D341Med (cell line): Measurements from ENCODE around the gene GJA9.
A peak's percentile ranks its signal among the peaks of the same experiment; 100 is the strongest.
"Not testable (repeated sequence)": the region's sequence is repeated elsewhere in the genome, so short reads cannot be mapped to it uniquely, and the experiment has no call there.

Experiments
- DNase-seq: peaks from one replicate; pipeline ENCODE4 v3.0.0; 2012; ENCODE audit warnings: low spot score

The GJA9 gene

DNA sequence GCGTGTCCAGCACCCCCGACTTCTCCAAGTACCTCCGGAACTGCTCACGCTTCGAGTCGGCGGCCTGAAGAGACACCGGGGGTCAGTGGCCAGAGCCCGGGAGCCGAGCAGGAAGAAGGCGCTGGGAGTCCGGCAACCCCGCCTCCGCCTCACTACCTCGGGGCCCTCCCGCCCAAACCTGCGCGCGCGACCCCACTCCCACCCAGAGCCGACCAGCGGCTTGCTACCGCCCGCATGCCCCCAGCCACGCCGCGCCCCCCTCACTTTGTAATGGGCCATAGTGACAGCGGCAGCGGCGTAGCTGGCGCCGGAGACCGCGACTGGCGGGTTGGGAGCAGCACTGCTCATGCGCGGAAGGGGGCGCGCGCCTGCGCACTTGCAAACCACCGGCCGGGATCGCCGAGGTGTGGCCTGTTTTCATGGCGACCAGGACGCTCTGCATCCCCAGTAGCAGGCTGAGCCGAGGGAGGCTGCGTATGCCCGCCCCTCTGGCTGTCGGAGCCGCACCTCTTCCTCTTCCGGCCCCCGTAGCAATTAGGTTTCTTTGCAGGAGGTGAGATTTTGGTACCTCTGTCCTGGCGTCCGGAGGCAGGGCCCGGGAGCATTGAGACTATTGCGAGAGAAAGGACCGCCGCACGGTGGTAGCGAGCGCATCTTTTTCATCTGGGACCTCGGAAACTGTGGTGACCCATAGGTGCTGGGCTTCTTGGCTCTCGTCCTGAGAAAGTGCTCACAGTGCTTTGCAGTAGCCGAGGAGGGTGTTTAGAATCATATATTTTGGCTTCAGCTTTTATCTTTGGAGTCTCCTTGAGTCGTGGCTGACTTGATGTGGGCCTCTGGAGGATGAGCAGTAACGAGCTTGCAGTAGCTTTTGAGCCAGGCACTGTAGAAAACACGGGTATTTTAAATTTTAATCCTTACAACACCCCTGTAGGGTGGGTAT lies 8.1 kb downstream of the GJA9 start, which contains the start of gene MYCBP:
Gene MYCBP (minus strand): TSS at position 322 of the 943 bp plus-strand sequence. CDS start 43 bp downstream, at position 279.
- peak; percentile 99 for DNase-seq

DNA sequence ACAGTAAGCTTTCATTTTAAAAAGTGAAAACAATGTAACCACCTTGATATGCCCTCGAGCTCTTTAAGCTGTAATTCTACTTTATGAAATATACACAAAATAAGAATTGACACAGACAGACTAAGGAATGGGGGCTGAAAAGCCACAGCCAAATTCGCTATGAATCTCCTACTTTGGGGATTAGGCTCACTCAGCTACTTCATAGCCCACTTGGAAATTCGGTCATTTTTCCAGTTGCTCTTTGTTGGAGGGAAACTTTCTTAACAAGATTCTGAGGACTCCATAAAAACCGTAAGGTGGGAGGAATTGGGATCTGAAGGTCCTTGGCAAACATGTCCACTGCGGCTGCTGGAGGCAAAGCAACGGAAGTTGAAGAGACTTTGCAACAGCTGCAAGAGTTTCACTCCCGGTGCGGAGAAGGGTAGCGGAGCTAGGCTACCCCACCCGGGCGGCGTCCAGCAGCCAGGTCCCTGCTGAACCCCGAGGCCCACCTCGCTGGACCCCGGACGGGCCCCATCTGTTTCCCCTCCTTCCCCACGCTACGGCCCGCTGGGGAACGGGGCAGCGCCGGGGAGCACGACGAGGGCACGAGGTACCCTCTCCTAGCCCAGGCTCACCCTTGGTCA lies 8.9 kb downstream of the GJA9 start:
- no peak for DNase-seq

DNA sequence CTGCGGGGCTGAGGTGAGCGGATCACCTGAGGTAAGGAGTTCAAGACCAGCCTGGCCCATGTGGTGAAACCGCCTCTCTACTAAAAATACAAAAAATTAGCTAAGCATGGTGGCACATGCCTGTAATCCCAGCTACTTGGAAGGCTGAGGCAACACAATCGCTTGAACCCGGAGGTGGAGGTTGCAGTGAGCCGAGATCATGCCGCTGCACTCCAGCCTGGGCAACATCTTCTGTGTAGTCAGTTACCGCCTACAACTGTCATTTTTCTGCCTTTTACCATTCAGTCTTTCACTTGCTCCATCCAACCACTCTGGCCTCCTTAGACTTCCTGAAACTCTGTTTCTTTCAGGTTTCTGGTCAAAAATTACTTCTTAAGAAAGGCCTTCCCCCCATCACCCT lies 10.4 kb downstream of the GJA9 start:
- no peak for DNase-seq

DNA sequence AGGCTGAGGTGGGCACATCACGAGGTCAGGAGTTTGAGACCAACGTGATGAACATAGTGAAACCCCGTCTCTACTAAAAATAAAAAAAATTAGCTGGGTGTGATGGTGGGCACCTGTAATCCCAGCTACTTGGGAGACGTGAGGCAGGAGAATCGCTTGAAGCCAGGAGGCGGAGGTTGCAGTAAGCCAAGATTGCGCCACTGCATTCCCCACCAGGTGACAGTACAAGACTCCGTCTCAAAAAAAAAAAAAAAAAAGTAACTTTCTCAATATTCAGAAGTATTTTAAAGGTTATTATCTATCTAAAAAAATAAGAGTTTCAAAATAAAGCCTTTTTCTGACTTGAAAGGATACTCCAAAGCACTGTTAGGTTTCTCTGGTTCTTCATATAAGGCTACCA lies 14.2 kb downstream of the GJA9 start:
- DNase-seq = no peak

DNA sequence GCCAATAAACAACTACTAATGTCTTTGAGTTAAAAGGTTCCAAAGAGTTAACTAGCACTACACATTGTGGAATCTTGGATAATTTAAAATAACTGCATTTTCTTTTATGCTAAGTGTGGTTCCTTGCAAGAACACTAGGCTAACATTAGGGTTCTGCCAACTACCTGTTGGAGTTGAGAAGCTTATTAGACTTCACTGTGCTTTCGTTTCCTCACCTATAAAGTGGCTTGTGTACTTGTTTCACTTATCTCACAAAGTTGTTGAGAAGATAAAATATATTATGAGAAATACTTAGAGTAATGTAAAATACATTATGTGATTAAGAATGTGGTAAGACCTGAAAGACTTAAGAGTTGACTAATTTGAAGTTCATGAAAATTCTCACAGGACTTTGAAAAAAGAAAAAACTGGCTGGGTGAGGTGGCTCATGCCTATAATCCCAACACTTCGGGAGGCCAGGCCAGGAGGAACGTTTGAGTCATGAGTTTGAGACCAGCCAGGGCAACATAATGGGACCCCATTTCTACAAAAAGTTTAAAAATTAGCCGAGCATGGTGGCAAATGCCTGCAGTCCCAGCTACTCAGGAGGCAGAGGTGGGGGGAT lies 16.2 kb downstream of the GJA9 start:
- no peak for DNase-seq

DNA sequence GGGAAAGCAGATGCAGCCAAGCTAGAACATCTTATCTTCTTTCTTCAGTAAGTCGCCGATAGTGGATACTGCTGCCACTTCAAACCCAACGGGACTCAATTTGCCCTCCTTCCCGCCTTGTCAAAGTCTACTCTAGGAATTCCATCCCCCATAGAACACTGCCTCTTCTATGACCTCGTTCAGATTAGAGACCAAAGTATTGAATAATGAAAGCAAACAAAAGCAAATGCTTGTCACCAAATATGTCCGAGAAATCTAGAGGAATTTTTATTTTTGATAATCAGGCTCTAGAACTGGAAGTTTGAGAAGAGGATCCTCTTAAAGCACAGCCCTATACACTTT lies 21.0 kb downstream of the GJA9 start:
- no peak for DNase-seq

DNA sequence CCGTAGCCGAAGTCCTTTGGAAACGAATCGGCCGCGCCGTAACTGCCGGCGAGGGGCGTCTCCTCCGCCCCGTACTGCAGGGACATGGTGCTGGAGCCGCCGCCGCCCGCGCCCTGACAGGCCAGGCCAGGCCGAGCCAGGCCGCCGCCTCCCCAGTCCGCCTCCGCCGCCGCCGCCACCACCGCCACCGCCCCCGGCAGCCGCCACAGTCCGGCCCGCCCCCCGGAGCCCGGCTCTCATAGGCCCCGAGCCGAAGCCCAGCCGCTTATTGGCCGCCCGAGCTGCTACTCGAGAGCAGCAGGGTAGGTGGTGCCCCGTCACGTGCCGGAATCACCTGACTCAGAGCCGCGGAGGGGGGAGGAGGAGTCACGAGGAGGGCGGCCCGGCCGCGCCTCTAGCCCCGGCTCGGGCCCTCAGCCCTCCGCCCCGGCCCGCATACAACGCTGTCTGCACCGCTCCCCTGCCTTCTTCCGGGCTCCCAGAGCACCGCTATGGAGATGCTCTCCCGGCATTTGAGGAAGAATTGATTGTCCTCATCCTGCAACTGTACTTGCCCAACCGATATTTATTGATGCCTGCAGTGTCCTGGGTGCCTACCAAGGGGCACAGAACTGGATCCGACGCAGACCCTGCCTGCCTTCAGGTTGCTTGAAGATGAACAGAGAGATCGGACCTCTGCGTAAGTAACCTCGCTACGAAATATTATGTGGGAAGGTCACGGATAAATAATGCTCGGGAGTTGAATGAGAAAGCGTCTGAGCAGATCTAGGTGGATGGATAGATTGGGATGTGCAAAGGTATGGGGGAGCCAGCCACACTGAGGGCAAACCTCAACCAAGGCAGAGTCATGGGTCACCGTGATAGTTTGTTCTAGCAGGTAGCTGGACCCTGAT lies 21.6 kb downstream of the GJA9 start, which contains the start of gene RRAGC:
Gene RRAGC (minus strand): TSS at position 212 of the 893 bp plus-strand sequence. CDS start 126 bp downstream, at position 86.
- peak; percentile 98 for DNase-seq

DNA sequence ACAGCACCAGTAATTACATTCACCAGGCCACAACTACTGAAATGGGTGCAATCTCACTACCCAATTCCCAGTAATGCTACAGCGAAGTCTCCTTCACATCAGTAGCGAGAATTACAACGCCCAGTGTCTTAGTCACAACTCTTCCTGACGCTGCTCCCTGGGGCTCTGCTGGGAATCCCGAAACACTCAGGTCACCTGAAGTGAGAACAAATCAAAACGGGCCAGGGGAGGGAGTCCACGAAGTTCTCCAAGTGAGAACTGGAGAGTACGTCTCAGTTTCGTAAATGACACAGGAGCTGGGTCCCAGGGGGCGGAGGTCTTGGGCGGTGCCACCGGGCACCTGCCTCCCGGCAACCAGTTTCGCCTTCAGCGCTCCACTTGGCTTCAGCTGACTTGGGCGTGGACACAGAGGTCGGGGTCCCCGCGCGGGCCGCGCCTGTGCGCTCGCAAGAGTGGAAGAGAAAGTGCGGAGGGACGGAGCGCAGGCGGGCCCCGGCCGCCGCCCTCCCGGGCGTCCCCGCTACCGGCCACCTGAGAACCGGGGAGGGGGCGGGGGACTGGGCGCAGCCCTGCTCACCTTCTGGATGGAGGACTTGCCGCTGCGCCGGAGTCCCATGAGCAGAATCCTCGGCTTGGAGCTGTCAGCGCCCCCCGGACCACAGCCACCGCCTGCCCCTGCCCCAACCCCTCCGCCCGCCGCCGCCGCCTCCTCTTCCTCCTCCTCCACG lies 22.4 kb downstream of the GJA9 start:
- peak; percentile 54 for DNase-seq

DNA sequence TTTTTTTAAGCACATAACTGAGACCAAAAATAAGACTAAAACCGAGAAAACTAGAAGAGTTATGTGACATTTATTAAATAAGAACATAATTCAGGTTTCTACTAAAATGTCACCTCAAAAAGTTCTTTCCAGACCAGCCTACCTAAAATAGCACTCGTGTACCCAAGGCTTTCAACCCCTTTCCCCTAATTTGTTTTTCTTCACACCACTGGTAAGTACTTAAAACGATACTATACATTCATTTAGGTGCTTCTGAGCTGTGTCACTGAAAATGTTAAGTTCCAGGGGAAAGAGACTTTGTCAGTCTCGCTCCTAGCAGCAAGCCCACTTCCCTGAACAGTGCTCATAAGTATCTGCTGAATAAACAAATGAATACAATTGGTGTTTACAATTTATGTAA lies 28.6 kb downstream of the GJA9 start:
- DNase-seq = no peak

DNA sequence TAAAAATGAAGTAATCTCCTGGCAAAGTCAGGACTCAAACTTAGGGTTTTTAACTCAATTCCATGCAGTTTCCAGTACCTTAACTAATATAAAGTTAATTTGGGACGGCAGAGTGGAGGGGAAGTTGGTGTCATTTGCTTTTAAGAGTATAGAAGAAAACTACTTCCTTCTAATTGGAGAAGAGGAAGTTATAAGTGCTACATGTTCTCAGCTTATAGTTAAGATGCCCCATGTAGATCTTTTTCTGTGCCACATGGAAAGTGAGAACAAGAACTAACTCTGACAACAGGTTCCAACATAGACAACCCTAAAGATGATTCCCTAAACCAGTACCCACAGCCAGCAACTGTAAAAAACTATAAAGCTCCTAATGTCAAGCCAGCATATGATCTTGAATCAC lies 33.3 kb downstream of the GJA9 start:
- no peak for DNase-seq

DNA sequence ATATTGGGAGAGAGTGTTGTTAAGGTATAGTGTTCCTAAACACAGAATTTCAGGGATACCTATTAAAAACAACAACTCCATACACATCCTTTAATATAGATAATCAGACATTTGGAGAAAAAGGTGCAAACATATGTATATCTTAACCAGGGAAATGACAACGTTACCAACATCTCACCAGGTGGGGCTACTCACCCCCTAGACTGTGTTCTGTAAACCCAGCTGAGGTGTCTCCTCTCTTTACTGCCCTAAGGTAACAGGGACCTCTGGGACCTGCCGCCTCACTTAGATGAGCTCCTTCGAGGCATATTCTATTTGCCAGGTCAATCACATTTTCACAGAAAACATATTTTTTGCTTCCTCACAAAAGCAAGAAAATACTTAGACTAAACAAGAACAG lies 35.2 kb downstream of the GJA9 start:
- DNase-seq = no peak

DNA sequence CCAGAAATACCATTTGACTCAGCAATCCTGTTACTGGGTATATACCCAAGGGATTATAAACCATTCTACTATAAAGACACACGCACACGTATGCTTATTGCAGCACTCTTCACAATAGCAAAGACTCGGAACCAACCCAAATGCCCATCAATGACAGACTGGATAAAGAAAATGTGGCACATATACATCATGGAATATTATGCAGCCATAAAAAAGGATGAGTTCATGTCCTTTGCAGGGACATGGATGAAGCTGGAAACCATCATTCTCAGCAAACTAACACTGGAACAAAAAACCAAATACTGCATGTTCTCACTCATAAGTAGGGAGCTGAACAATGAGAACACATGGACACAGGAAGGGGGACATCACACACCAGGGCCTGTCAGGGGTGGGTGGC lies 36.3 kb downstream of the GJA9 start:
- DNase-seq = not testable (repeated sequence)

DNA sequence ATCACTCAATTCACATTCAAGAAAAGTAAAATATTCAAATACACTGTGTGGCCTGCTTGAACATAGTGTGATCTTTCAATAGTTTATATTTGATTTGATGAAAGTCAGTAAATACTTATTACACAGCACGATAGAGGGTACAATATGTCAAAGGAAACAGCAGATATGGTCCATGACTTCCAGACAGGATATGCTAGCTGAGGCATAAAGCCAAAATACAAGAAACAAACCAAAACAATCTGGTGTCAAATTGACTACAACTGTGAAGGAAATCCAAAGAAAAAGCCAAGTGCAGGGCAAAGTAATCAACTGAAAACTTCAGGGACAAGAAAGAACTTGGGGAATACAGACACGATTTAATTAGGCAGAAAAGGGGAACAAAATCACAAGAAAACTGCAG lies 41.1 kb downstream of the GJA9 start:
- no peak for DNase-seq

DNA sequence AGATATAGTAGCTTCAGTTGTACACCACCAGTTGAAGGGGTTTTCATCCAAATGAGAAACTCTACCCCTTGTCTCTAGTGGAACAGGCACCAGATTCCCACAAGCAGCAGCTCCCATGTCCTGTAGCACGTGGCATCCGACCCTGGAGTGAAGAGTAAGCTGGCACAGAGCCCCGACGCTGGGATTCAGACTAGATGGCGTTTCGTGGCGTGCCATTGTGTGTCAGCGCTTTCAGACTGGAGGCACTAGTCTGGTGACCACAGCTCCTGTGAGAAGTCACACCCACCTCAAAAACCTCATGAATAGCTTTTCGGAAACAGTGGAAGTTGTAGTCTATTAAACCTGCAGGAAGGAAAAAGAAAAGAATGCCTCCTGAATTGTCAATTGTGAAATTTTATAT lies 42.0 kb downstream of the GJA9 start:
- DNase-seq = no peak

DNA sequence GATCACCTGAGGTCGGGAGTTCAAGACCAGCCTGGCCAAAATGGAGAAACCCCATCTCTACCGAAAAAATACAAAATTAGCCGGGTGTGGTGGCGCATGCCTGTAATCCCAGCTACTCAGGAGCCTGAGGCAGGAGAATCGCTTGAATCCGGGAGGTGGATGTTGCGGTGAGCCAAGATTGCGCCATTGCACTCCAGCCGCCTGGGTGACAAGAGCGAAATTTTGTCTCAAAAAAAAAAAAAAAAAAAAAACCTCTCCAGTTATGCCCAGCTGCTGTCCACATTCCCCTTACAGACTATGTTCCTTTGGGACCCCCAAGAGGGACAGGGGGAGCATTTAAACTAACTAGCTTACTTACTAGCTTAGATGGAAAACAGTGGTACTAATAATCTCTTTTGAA lies 45.1 kb downstream of the GJA9 start:
- not testable (repeated sequence) for DNase-seq

DNA sequence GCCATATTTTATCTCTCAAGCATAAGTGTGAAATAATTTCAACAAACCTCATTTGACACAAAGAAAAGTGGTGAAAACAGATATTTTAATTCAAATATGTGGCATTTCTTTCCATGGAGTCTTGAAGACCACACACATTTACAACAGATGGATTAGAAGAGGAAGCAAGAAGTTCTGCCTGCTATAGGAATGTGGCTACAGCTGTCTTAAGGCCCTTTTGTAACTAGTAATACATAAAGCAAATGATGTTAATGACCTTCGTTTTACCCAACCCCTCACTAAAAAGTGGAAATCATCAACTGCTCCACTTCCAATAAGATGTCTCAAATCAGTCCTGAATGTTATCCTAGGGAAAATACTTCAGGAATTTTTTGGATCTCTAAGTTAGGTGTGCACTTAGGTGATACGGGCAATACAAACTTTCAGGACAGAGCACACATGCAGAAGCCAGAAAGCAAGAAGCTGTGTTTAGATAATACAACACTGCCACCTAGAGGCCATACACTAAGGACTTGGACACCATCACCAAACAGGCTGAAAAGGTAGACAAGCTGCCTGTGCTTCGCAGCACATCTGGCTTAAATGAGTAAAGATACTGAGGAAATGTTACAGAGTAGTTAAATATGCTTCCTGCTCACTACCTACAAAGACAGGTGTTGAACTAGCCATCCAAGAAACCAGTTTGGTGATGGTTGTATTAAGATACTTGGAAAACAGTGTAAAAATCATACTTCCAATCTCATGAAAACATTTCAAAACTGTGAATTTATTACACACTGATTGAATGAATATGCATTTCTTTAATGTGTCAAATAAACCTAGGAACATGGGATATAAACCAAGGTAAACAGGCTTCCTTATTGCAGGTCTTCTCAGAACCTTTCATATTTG lies 46.2 kb downstream of the GJA9 start:
- peak; percentile 66 for DNase-seq

DNA sequence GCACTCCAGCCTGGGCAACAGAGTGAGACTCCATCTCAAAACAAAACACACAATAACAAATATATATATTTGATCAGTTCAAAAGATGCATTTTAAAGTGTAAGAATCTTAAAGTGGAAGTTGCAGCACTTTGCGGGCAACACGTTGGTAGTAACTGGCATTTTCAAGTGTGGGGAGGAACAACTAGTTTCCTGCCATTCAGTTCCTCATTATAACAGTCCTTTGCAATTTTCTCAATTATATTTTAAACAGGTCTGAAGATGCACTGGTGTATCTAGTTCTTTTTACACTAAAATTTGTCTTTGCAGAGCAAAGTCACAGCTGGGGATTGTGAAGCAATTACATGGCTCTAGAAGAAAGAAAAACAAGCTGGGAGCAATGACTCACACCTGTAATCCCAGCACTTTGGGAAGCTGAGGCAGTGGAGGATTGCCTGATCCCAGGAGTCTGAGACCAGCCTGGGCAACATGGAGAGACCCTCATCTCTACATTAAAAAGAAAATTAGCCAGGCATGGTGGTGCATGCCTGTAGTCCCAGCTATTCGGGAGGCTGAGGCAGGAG lies 47.1 kb downstream of the GJA9 start:
- DNase-seq = no peak

DNA sequence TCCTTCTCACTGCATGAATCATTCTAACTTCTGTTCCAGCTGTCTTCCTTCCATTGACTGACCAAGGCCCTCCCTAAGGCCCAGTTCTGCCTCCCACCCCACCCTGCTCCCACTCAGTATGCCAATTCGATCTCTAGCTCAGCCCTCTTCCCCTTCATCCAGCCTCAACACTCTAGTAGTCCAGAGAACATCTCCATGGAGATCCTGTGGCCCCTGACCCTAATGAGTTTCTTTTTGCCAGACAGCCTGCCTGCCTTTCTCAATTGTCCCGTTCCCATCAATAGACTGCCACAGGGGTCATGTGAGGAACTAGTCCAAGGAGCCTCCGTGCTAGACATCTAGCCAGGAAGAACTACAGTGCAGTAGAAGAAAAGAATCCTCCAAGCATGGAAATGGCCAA lies 48.2 kb downstream of the GJA9 start:
- DNase-seq = no peak

DNA sequence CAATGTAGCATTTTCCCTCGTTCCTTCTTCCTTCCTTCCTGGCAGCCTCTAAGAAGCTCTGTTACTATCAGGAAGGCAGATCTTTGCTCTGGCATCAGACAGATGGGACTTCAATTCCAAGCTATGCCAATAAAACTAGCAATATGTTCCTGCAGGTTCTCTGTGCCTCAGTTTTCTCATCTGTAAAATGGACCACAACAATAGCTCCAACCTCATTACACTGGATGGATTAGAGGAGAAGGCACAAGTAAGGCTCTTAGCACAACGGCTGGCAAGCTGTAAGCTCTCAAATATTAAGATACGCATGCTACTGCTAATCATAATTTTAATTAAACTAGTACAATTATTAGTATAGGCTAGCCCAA lies 49.0 kb downstream of the GJA9 start:
- DNase-seq = no peak
